ENCODE data around the gene ACBD4.
A peak's percentile ranks its signal among the peaks of the same experiment; 100 is the strongest.

The ACBD4 gene

GRCh38 chr17:45132572-45133463 lies 2.7 kb upstream of the ACBD4 start:
- no peak for TF ChIP-seq EZH2phosphoT487 (IDR thresholded peaks at IDR 0.05; ENCODE audit: borderline replicate concordance, low read length)
- peak; percentile 81 for TF ChIP-seq CTCF (IDR thresholded peaks at IDR 0.05; ENCODE audit: low read depth, low read length, poor library complexity, severe bottlenecking)
- H3K4me3 ChIP-seq (ENCODE audit: low read length): peak overlapping the region; percentile 90
- no peaks in the 10 kb centered on the region for H3K79me2 ChIP-seq (ENCODE audit: control insufficient read depth, low read length)
- no peak overlapping the region for H3K27ac ChIP-seq (ENCODE audit: low read depth, low read length)
- peaks cover 4% of the 10 kb centered on the region; the same call in 1 of the 2 replicates for H3F3A ChIP-seq (ENCODE audit: control insufficient read depth, insufficient read depth)
- H3K36me3 ChIP-seq (ENCODE audit: control insufficient read depth, low read length): no peaks in the 10 kb centered on the region
- 0 out of 2 replicates have a peak, but pooled peaks cover 4% of the 10 kb centered on the region for H4K20me1 ChIP-seq (ENCODE audit: control insufficient read depth, insufficient read depth, low read depth, low read length)
- peak overlapping the region; percentile 98 for H3K4me2 ChIP-seq (ENCODE audit: low read length)
- H3K9me3 ChIP-seq (ENCODE audit: control insufficient read depth, insufficient read depth, low read length): no peaks in the 10 kb centered on the region
- peaks cover 22% of the 10 kb centered on the region for H3K4me1 ChIP-seq (ENCODE audit: control insufficient read depth, low read length)
- H3K27me3 ChIP-seq (ENCODE audit: control insufficient read depth, low read length): peaks cover 16% of the 10 kb centered on the region
- H3K9me2 ChIP-seq (replicated peaks; ENCODE audit: control insufficient read depth, low read length): no peaks in the 10 kb centered on the region

GRCh38 chr17:45135978-45136791 lies 698 bp downstream of the ACBD4 start:
- Histone ChIP-seq H3K27me3 (ENCODE audit: control insufficient read depth, low read length) (peaks cover 6% of the 10 kb centered on the region), H4K20me1 (ENCODE audit: control insufficient read depth, insufficient read depth, low read depth, low read length) (0 out of 2 replicates have a peak, but pooled peaks cover 3% of the 10 kb centered on the region), H3K36me3 (ENCODE audit: control insufficient read depth, low read length) (no peaks in the 10 kb centered on the region), H3K4me3 (ENCODE audit: low read length) (peak overlapping the region; percentile 84), H3K9me3 (ENCODE audit: control insufficient read depth, insufficient read depth, low read length) (no peaks in the 10 kb centered on the region), H3K9me2 (replicated peaks; ENCODE audit: control insufficient read depth, low read length) (no peaks in the 10 kb centered on the region), H3K27ac (ENCODE audit: low read depth, low read length) (no peak overlapping the region), H3K79me2 (ENCODE audit: control insufficient read depth, low read length) (no peaks in the 10 kb centered on the region), H3K4me1 (ENCODE audit: control insufficient read depth, low read length) (peaks cover 22% of the 10 kb centered on the region), H3K4me2 (ENCODE audit: low read length) (peak overlapping the region; percentile 91), H3F3A (ENCODE audit: control insufficient read depth, insufficient read depth) (peaks cover 7% of the 10 kb centered on the region; the same call in 1 of the 2 replicates)
- no peak for TF ChIP-seq EZH2phosphoT487 (IDR thresholded peaks at IDR 0.05; ENCODE audit: borderline replicate concordance, low read length)
- no peak for TF ChIP-seq CTCF (IDR thresholded peaks at IDR 0.05; ENCODE audit: low read depth, low read length, poor library complexity, severe bottlenecking)

- Histone ChIP-seq H3K36me3 (ENCODE audit: control insufficient read depth, low read length) (no peaks in the 10 kb centered on the region), H3K4me2 (ENCODE audit: low read length) (peak overlapping the region; percentile 91; the same call in 1 of the 2 replicates), H3K27me3 (ENCODE audit: control insufficient read depth, low read length) (no peaks in the 10 kb centered on the region), H3F3A (ENCODE audit: control insufficient read depth, insufficient read depth) (peaks cover 10% of the 10 kb centered on the region; the same call in 1 of the 2 replicates), H3K79me2 (ENCODE audit: control insufficient read depth, low read length) (no peaks in the 10 kb centered on the region), H4K20me1 (ENCODE audit: control insufficient read depth, insufficient read depth, low read depth, low read length) (no peaks in the 10 kb centered on the region), H3K9me2 (replicated peaks; ENCODE audit: control insufficient read depth, low read length) (no peaks in the 10 kb centered on the region), H3K9me3 (ENCODE audit: control insufficient read depth, insufficient read depth, low read length) (no peaks in the 10 kb centered on the region), H3K4me3 (ENCODE audit: low read length) (no peak overlapping the region), H3K27ac (ENCODE audit: low read depth, low read length) (no peak overlapping the region), H3K4me1 (ENCODE audit: control insufficient read depth, low read length) (peaks cover 17% of the 10 kb centered on the region)
- TF ChIP-seq EZH2phosphoT487 (IDR thresholded peaks at IDR 0.05; ENCODE audit: borderline replicate concordance, low read length) (no peak), CTCF (IDR thresholded peaks at IDR 0.05; ENCODE audit: low read depth, low read length, poor library complexity, severe bottlenecking) (no peak)
Measured at GRCh38 chr17:45136846-45137560, 1.5 kb downstream of the ACBD4 start.

All from DOHH2 (cell line).